Activated naive CD4-positive, alpha-beta T cell treated with anti-CD3 and anti-CD28 coated beads, Interleukin-2, amount 50 U/mL, for 72 hours (primary cell): ENCODE data around the gene ENDOG. TPM values are rescaled to one million over a fixed set of nuclear protein-coding genes. Genes with fewer than 3 reads are reported as not detected.
A peak's percentile ranks its signal among the peaks of the same experiment; 100 is the strongest.
"Not testable (repeated sequence)": the region's sequence is repeated elsewhere in the genome, so short reads cannot be mapped to it uniquely, and the experiment has no call there.

Source experiments
- ATAC-seq, 2 donors: fragments of 150-1000 bp; cut with Tn5 transposase; 2 replicates each; pipeline ENCODE4 v1.10.0; 2021; ENCODE audit warnings: mild to moderate bottlenecking in 2 of 2, moderate library complexity in 2 of 2
- DNase-seq, 2 donors: peaks; one replicate each; pipeline ENCODE4 v3.0.0; 2021 to 2022; ENCODE audit warnings: low spot score in 2 of 2
- H3K27ac Mint-ChIP-seq, 2 donors: one replicate each; pipeline ENCODE4 v1.8.0; 2022; ENCODE audit warnings: mild to moderate bottlenecking in 2 of 2, mixed read lengths in 2 of 2
- H3K36me3 Mint-ChIP-seq, 2 donors: one replicate each; pipeline ENCODE4 v1.8.0; 2022; ENCODE audit warnings: mixed read lengths in 2 of 2
- H3K9me3 Mint-ChIP-seq, 2 donors: one replicate each; pipeline ENCODE4 v1.8.0; 2022; ENCODE audit warnings: mixed read lengths in 2 of 2
- total RNA-seq, 2 donors: library from RNA; stranded (reverse); gene quantifications; one replicate each; pipeline ENCODE4 v1.2.3, GENCODE V29; 2022

Gene ENDOG
- total RNA-seq, 2 donors from 2014 or later: 8.2 to 16.0 TPM

GRCh38 chr9:128790536-128790935 lies 27.8 kb upstream of the ENDOG start:
- H3K36me3 Mint-ChIP-seq: peaks cover 6 to 7% of the 10 kb centered on the region in 2 donors
- peak overlapping the region; percentile 60 to 90 for H3K27ac Mint-ChIP-seq
- no peaks in the 10 kb centered on the region for H3K9me3 Mint-ChIP-seq
- ATAC-seq (no peak), DNase-seq (no peak)

DNA sequence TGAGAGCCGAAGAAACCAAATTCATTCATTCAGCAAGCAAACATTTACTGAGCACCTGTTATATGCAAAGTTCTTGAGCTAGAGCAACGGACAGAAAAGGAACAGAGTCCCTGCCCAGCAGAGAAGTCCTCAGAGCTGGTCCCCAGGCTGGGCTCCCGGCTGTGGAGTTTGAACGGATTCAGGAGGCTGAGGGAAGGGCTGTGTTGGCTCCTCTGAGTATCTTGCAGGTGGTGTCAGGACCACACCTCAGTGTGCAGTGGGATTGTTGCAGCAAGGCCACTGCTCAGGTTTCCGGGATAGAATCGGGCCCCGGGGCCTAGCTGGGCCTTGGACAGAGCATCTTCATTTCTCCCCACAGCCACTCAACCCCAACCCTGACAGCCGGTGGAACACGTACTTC lies 26.2 kb upstream of the ENDOG start:
- Mint-ChIP-seq H3K9me3 (no peaks in the 10 kb centered on the region), H3K27ac (peak overlapping the region; percentile 9 to 31), H3K36me3 (peaks cover 6 to 7% of the 10 kb centered on the region in 2 donors)
- ATAC-seq (no peak), DNase-seq (no peak)

GRCh38 chr9:128792978-128793686 lies 25.2 kb upstream of the ENDOG start:
- ATAC-seq: peak in 1 of 2 donors; percentile 47
- Mint-ChIP-seq H3K27ac (peak overlapping the region; percentile 31 to 40), H3K36me3 (no peaks in the 10 kb centered on the region), H3K9me3 (no peaks in the 10 kb centered on the region)
- no peak for DNase-seq

- DNase-seq, ATAC-seq, H3K36me3 Mint-ChIP-seq, H3K9me3 Mint-ChIP-seq: not testable (repeated sequence)
- H3K27ac Mint-ChIP-seq: peak overlapping the region in 1 of 2 donors; percentile 78
Measured at GRCh38 chr9:128794961-128795360, 23.3 kb upstream of the ENDOG start.

- Mint-ChIP-seq H3K9me3 (no peaks in the 10 kb centered on the region), H3K36me3 (no peaks in the 10 kb centered on the region), H3K27ac (no peak overlapping the region)
- DNase-seq: no peak
- ATAC-seq: no peak
Measured at GRCh38 chr9:128798896-128799295, 19.4 kb upstream of the ENDOG start.

DNA sequence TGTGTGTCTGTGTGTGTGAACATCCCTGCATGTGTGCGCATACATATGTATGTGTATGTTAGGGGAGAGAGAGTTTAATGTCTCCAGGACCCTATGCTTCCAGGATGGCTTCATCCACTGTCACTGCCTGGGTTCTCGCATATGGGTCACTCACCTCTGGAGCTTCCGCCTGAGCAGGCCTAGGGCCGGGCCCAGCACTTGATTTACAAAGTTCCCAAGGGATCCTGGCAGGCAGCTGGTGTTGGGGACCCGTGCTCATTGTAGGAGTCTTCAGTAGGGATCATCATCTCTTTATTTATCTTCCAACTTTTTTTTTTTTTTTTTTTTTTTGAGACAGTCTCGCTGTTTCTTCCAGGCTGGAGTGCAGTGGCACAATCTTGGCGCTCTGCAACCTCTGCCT lies 18.2 kb upstream of the ENDOG start:
- Mint-ChIP-seq H3K27ac (no peak overlapping the region), H3K36me3 (no peaks in the 10 kb centered on the region), H3K9me3 (no peaks in the 10 kb centered on the region)
- ATAC-seq: no peak
- no peak for DNase-seq

DNA sequence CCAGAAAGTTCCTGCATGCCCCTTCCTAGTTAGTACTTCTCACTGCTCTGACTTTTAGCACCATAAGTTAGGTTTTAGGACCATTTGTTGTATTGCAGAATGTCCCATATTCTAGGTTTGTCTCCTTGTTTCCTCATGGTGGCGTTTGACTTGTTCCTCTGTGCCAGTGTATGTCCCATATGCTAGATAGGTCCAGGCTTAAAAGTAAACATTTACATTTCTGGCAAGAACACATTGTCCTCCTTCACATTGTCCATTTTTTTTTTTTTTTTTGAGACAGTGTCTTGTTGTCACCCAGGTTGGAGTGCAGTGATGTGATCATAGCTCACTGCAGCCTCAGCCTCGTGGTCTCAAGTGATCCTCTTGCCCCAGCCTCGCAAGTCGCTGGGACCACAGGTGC lies 15.8 kb upstream of the ENDOG start:
- no peak for ATAC-seq

DNA sequence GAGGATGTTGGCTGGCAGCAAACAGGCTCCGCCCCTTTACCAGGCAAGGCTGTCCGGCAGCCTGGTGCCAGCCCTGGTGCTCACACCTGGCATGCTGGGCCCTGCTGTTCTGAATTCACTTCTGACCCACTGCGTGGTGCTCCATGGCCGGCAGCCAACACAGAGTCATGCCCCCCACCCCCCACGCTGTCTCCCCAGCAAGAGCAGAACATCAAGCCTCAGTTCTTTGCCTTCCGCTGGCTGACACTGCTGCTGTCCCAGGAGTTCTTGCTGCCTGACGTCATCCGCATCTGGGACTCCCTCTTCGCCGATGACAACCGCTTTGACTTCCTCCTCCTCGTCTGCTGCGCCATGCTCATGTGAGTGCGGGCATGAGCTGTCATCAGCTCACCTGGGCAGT lies 12.6 kb upstream of the ENDOG start:
- DNase-seq: no peak
- Mint-ChIP-seq H3K36me3 (no peaks in the 10 kb centered on the region), H3K9me3 (no peaks in the 10 kb centered on the region), H3K27ac (peak overlapping the region; percentile 55 to 56)
- no peak for ATAC-seq

More for the DNA sequence above, 15.8 kb upstream of the ENDOG start:
- no peak for DNase-seq
- peak overlapping the region; percentile 29 to 47 for H3K27ac Mint-ChIP-seq
- no peaks in the 10 kb centered on the region for H3K36me3 Mint-ChIP-seq
- no peaks in the 10 kb centered on the region for H3K9me3 Mint-ChIP-seq

DNA sequence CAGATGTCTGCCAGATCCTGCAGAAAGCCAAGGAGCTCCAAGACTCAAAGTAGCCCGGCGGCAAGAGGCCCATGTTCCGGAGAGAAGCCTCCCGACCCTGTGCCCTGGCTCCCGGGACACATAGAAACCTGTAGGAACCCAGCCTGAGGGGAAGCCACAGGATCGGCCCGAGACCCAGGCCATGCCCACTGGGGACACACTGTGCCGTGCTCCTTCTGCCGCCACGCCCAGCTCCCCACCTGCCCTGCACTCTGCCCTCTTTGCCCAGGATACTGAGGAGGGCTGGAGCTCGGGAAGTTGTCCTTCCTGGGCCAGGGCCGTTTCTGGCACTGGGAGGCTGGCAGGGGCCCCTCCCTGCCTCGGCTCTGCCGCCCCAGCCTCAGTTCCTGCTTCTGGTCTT lies 10.5 kb upstream of the ENDOG start:
- Mint-ChIP-seq H3K36me3 (no peaks in the 10 kb centered on the region), H3K27ac (peak overlapping the region in 1 of 2 donors; percentile 46), H3K9me3 (no peaks in the 10 kb centered on the region)
- DNase-seq (no peak), ATAC-seq (no peak)

DNA sequence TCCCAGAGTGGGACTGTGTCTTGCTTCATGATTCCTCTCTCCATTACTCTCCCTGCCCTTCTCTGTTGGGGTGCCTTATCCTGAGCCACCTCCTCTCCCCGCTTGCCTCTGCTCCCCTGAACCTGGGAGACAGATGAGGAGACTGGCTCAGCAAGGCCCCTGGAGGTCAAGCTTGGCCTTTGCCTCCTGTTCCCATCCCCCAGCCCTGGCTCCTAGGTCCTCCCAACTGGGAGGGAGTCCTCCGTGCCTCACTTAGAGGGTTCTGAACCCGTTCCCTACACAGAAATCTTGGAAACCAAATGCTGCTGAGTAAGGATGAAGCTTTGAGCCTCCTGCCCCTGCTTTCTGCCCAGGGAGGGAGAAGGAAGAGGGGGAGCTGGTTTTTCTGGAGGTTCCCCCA lies 9.8 kb upstream of the ENDOG start:
- no peak for ATAC-seq
- Mint-ChIP-seq H3K27ac (peak overlapping the region in 1 of 2 donors; percentile 46), H3K9me3 (no peaks in the 10 kb centered on the region), H3K36me3 (no peaks in the 10 kb centered on the region)
- no peak for DNase-seq

DNA sequence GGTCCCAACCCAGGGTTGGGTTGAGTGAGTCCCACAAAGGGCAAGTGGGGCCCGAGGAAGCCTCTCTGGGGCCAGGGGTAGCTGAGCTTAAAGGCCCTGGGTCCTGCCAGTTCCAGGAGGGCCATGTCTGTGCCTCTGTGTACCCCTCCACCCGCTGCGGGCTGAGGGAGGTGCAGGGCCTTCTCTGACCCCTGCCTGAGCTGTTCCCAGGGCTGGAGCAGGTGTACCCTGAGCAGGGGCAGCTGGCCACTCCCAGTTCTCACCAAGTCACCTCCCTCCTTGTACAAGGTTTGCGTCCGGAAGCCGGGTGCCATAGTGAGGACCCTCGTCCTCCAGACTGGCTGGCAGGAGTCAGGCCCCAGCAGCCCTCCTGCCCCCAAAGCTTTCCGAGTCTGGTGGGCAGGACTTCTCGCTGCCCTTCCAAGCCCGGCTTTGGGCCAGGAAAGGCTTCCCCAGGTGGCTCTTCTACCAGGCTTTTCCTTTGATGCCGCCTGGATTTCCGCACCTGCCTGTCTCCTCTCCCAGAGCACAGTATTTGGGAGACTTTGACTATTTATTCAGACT lies 9.2 kb upstream of the ENDOG start:
- no peaks in the 10 kb centered on the region for H3K9me3 Mint-ChIP-seq
- ATAC-seq (no peak), DNase-seq (no peak)
- peak overlapping the region in 1 of 2 donors; percentile 46 for H3K27ac Mint-ChIP-seq
- H3K36me3 Mint-ChIP-seq: no peaks in the 10 kb centered on the region

DNA sequence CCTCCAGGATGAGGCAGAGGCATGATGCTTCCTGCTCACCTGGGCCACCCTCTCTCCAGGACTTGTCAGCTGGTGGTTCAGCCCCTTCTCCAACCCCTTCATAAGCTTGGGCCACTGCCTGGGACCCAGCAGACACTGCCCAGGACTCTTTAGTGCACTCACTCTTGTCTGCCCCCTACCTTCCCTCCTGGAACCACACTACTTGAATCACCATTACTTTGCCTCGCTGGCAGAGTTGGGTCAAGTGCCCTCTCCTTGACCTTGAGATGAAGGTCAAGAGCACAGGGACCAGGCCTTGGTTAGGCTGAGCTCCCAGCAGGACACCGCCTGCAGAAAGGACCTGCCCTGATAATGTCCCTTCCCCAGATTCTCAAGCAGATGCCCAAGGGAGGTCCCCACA lies 8.5 kb upstream of the ENDOG start:
- DNase-seq (no peak), ATAC-seq (peak in 1 of 2 donors; percentile 20)
- Mint-ChIP-seq H3K27ac (peak overlapping the region in 1 of 2 donors; percentile 81), H3K9me3 (no peaks in the 10 kb centered on the region), H3K36me3 (no peaks in the 10 kb centered on the region)

DNA sequence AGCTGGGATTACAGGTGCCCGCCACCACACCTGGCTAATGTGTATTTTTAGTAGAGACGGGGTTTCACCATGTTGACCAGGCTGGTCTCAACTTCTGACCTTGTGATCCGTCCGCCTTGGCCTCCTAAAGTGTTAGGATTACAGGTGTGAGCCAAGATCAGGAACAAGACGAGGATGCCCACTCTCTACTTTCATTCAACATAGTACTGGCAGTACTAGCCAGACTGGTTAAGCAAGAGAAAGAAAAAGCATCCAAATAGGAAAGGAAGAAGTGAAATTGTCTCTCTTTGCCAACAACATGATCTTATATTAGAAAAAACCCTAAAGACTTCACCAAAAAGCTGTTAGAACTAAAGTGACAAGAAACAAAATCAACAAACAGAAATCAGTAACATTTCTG lies 7.4 kb upstream of the ENDOG start:
- no peak for ATAC-seq
- no peak for DNase-seq
- peak overlapping the region in 1 of 2 donors; percentile 22 for H3K27ac Mint-ChIP-seq
- H3K9me3 Mint-ChIP-seq: no peaks in the 10 kb centered on the region
- H3K36me3 Mint-ChIP-seq: no peaks in the 10 kb centered on the region

DNA sequence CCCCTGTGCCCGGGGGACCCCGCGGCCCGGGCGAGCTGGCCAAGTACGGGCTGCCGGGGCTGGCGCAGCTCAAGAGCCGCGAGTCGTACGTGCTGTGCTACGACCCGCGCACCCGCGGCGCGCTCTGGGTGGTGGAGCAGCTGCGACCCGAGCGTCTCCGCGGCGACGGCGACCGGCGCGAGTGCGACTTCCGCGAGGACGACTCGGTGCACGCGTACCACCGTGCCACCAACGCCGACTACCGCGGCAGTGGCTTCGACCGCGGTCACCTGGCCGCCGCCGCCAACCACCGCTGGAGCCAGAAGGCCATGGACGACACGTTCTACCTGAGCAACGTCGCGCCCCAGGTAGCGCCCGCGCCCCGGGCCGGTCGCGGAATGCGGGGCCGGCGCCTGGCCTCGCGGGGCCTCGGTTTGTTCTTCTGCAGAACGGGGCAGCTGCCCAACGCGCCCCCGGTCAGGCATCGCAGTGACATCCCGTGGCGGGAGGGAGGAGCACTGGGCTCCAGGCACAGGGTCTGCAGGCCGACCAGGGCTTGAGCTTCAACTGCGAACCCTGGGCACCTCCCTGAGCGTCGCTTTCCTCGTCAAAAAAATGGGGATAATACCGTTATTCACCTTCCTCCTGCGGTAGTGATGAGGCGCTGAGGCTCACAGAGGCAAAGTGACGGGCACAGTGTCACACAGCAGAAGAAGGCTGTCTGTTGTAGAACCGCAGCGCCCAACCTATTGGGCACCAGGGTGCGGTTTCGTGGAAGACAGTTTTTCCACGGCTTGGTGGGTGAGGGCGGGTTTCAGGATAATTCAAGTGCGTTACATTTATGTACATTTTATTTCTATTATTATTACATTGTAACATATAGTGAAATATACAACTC lies 777 bp downstream of the ENDOG start:
- Mint-ChIP-seq H3K36me3 (no peaks in the 10 kb centered on the region), H3K27ac (peak overlapping the region in 1 of 2 donors; percentile 85), H3K9me3 (no peaks in the 10 kb centered on the region)
- DNase-seq: peak in 1 of 2 donors; percentile 53
- peak; percentile 34 to 48 for ATAC-seq

DNA sequence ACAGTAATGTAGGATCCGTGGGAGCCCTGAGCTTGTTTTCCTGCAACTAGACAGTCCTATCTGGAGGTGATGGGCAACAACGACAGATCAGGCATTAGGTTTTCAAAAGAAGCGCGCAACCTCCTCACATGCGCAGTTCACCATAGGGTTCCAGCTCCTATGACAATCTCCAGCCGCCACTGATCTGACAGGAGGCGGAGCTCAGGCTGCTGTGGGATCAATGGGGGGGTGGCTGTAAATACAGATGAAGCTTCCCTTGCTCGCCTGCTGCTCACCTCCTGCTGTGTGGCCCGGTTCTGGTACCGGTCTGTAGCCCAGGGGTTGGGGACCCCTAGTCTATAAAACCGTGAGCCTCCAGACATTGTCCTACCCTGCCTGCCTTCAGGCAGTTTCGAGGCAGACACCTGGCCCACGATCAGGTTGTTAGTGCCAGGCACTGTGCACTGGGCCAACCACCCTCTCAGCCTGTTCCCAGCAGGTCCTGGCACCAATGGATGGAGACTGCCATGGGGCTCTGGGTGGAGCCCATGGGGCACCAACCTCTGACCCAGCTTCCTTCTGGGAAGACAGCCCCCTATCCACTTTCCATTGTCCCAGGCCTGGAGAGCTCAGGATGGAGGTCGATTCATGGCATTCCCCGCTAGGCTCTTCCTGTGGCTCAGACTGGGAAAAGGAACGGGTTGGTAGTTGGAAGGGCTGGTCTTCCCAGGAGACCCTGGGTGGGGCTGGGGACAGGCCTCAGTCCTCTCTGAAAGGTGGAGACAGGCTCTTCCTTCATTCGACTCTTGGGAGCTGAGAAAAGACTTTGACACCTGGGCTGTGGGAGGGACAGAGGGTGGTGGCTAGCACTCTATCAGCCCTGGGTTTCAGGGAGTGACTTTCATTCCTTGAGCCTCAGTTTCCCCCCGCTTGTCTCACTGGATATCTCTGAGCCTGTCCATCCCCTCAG lies 1.7 kb downstream of the ENDOG start:
- Mint-ChIP-seq H3K36me3 (no peaks in the 10 kb centered on the region), H3K27ac (no peak overlapping the region), H3K9me3 (no peaks in the 10 kb centered on the region)
- no peak for ATAC-seq
- DNase-seq: no peak
